ENCODE data around the gene NR2E1. TPM values are rescaled to one million over a fixed set of nuclear protein-coding genes. Genes with fewer than 3 reads are reported as not detected.

The NR2E1 gene
- total and polyA plus RNA-seq, 2 of the 13 experiments (the other 11 are each of a cell fraction or from before 2014, with no cell fraction given) = not detected

- Histone ChIP-seq H3K4me3 (replicated peaks in 1 of 3; ENCODE audit: insufficient read depth in 1 of 3, low read depth in 2 of 3, low read length in 3 of 3) (no peak overlapping the region), H3K9ac (ENCODE audit: insufficient read depth, low read depth, low read length) (no peak overlapping the region), H3K27ac (ENCODE audit: extremely low read length, insufficient read depth, low read length) (no peak overlapping the region), H3K4me1 (ENCODE audit: insufficient read depth, low read length) (no peaks in the 10 kb centered on the region), H4K20me1 (ENCODE audit: insufficient read depth, low read length) (no peaks in the 10 kb centered on the region), H3K4me2 (ENCODE audit: low read depth, low read length) (no peak overlapping the region), H3K27me3 (ENCODE audit: control insufficient read depth in 1 of 2, insufficient read depth in 2 of 2, low read length in 2 of 2) (no peaks in the 10 kb centered on the region; a peak in 1 of 5 replicates), H2AFZ (ENCODE audit: low read length) (no peak overlapping the region), H3K79me2 (ENCODE audit: insufficient read depth, low read length) (no peaks in the 10 kb centered on the region), H3K9me3 (ENCODE audit: low read length) (no peaks in the 10 kb centered on the region), H3K36me3 (replicated peaks in 1 of 2; ENCODE audit: control insufficient read depth in 1 of 2, insufficient read depth in 2 of 2, low read length in 2 of 2) (no peaks in the 10 kb centered on the region)
- ChIA-PET POLR2A (no interaction called here), CTCF (ENCODE audit: low intra/inter-chr PET ratio, low total read pairs) (no interaction called here)
- no peak for ATAC-seq
- intact Hi-C loops (cut with micrococcal nuclease; ENCODE audit: unreplicated experiment) (no loop called here), in situ Hi-C loops (cut with HindIII; ENCODE audit: extremely low pct_ligation_motif_present, low pct_unique_long_range_greater_than_20kb) (no loop called here)
- DNase-seq (ENCODE audit: low spot score) = no peak
- TF ChIP-seq MAFK (conservative IDR thresholded peaks at IDR 0.05 in 1 of 2, IDR thresholded peaks at IDR 0.05 in 1 of 2; ENCODE audit: low read length in 2 of 2) = no peak
- no peak for FAIRE-seq
- no TSS peak for BruUV-seq (replicated peaks)
- 31% methylated on average over 6 of the region's 6 CpGs for WGBS (ENCODE audit: low lambda C conversion rate)
These were observed 20.2 kb upstream of the NR2E1 start for GRCh38 chr6:108145639-108146038.

GRCh38 chr6:108152446-108152845 lies 13.4 kb upstream of the NR2E1 start:
- H3K4me2 ChIP-seq (ENCODE audit: low read depth, low read length) = no peak overlapping the region
- H3K36me3 ChIP-seq (replicated peaks in 1 of 2; ENCODE audit: control insufficient read depth in 1 of 2, insufficient read depth in 2 of 2, low read length in 2 of 2) = no peaks in the 10 kb centered on the region
- intact Hi-C loops (cut with micrococcal nuclease; ENCODE audit: unreplicated experiment) = no loop called here
- H3K4me1 ChIP-seq (ENCODE audit: insufficient read depth, low read length) = peaks cover 13% of the 10 kb centered on the region
- in situ Hi-C loops (cut with HindIII; ENCODE audit: extremely low pct_ligation_motif_present, low pct_unique_long_range_greater_than_20kb) = no loop called here
- no peak overlapping the region for H2AFZ ChIP-seq (ENCODE audit: low read length)
- CTCF ChIA-PET (ENCODE audit: low intra/inter-chr PET ratio, low total read pairs) = no interaction called here
- H3K27ac ChIP-seq (ENCODE audit: extremely low read length, insufficient read depth, low read length) = no peak overlapping the region
- no peak overlapping the region for H3K4me3 ChIP-seq (replicated peaks in 1 of 3; ENCODE audit: insufficient read depth in 1 of 3, low read depth in 2 of 3, low read length in 3 of 3)
- no peak overlapping the region for H3K9ac ChIP-seq (ENCODE audit: insufficient read depth, low read depth, low read length)
- no peaks in the 10 kb centered on the region for H4K20me1 ChIP-seq (ENCODE audit: insufficient read depth, low read length)
- DNase-seq (ENCODE audit: low spot score) (no peak), ATAC-seq (no peak), FAIRE-seq (no peak)
- POLR2A ChIA-PET = no interaction called here
- H3K9me3 ChIP-seq (ENCODE audit: low read length) = no peaks in the 10 kb centered on the region
- peaks cover 6 to 26% of the 10 kb centered on the region in 2 experiments; a peak in 4 of 5 replicates for H3K27me3 ChIP-seq (ENCODE audit: control insufficient read depth in 1 of 2, insufficient read depth in 2 of 2, low read length in 2 of 2)
- no peaks in the 10 kb centered on the region for H3K79me2 ChIP-seq (ENCODE audit: insufficient read depth, low read length)
- BruUV-seq (replicated peaks) = no TSS peak
- 53% methylated on average over 4 of the region's 4 CpGs for WGBS (ENCODE audit: low lambda C conversion rate)
- TF ChIP-seq ZSCAN31 (CRISPR knock-in tag; IDR thresholded peaks at IDR 0.05; ENCODE audit: low read depth) = no peak
- TF ChIP-seq ZNF121 (CRISPR knock-in tag; IDR thresholded peaks at IDR 0.05) = no peak
- TF ChIP-seq SOX5 (CRISPR knock-in tag; IDR thresholded peaks at IDR 0.05; ENCODE audit: borderline replicate concordance) = no peak
- TF ChIP-seq ZMAT3 (CRISPR knock-in tag; conservative IDR thresholded peaks at IDR 0.05) = no peak
- TF ChIP-seq KDM5A (IDR thresholded peaks at IDR 0.05; ENCODE audit: borderline replicate concordance, low read length) = no peak
- TF ChIP-seq ZNF224 (CRISPR knock-in tag; IDR thresholded peaks at IDR 0.05) = no peak
- TF ChIP-seq SP4 (CRISPR knock-in tag; IDR thresholded peaks at IDR 0.05) = no peak
- TF ChIP-seq ZNF484 (CRISPR knock-in tag; IDR thresholded peaks at IDR 0.05; ENCODE audit: borderline replicate concordance, low read depth) = no peak
- no peak for TF ChIP-seq TARDBP (CRISPR knock-in tag; IDR thresholded peaks at IDR 0.05)
- no peak for TF ChIP-seq ZNF446 (CRISPR knock-in tag; IDR thresholded peaks at IDR 0.05)
- TF ChIP-seq HOXA3 (CRISPR knock-in tag; IDR thresholded peaks at IDR 0.05) = no peak
- TF ChIP-seq ATRX (CRISPR knock-in tag; IDR thresholded peaks at IDR 0.05; ENCODE audit: borderline replicate concordance) = no peak
- TF ChIP-seq ZNF720 (CRISPR knock-in tag; IDR thresholded peaks at IDR 0.05) = no peak
- TF ChIP-seq PHF20 (CRISPR knock-in tag; IDR thresholded peaks at IDR 0.05) = no peak
- no peak for TF ChIP-seq NPAS2 (CRISPR knock-in tag; IDR thresholded peaks at IDR 0.05; ENCODE audit: borderline replicate concordance)
- TF ChIP-seq SMYD3 (CRISPR knock-in tag; IDR thresholded peaks at IDR 0.05) = no peak
- TF ChIP-seq AGO1 (IDR thresholded peaks at IDR 0.05; ENCODE audit: low read depth, low read length, poor library complexity, severe bottlenecking) = no peak
